SK-N-SH treated with all-trans-retinoic acid at 6 μM for 48 hours (cell line): Measurements from ENCODE around the gene CMIP.

ENCODE experiments used
- ARNTL ChIP-seq: fragments of 450-650 bp; formaldehyde crosslinking; IDR thresholded peaks from 2 replicates; pipeline ENCODE4 v1.5.0; 2020; ENCODE audit warnings: low read depth, mild to moderate bottlenecking, moderate library complexity, borderline replicate concordance
- CSDC2 ChIP-seq: fragments of 250-450 bp; sonication (Bioruptor Pico); IDR thresholded peaks from 2 replicates; pipeline ENCODE4 v1.5.0; 2020; ENCODE audit warnings: mild to moderate bottlenecking, moderate library complexity
- PPARA ChIP-seq: fragments of 250-450 bp; sonication (Bioruptor Pico); IDR thresholded peaks from 2 replicates; pipeline ENCODE4 v1.5.0; 2020; ENCODE audit warnings: mild to moderate bottlenecking, borderline replicate concordance
- SNAI2 ChIP-seq: fragments of 250-450 bp; sonication (Bioruptor Pico); IDR thresholded peaks from 2 replicates; pipeline ENCODE4 v1.5.0; 2020; ENCODE audit warnings: mild to moderate bottlenecking, moderate library complexity
- TOX ChIP-seq: fragments of 250-450 bp; sonication (Bioruptor Pico); IDR thresholded peaks from 2 replicates; pipeline ENCODE4 v1.8.0; 2021; ENCODE audit warnings: mild to moderate bottlenecking, moderate library complexity, borderline replicate concordance
- ZNF8 ChIP-seq: fragments of 450-650 bp; formaldehyde crosslinking; IDR thresholded peaks from 2 replicates; pipeline ENCODE4 v1.5.0; 2020; ENCODE audit warnings: mild to moderate bottlenecking, moderate library complexity
- TF ChIP-seq, protein P1 (sequence below): fragments of 250-450 bp; sonication (Bioruptor Pico); IDR thresholded peaks from 2 replicates; pipeline ENCODE4 v1.8.0; 2020; ENCODE audit warnings: mild to moderate bottlenecking, moderate library complexity, borderline replicate concordance
- TF ChIP-seq, protein P2 (sequence below): fragments of 250-450 bp; sonication (Bioruptor Pico); IDR thresholded peaks from 2 replicates; pipeline ENCODE4 v1.5.1; 2021; ENCODE audit warnings: mild to moderate bottlenecking, moderate library complexity

DNA sequence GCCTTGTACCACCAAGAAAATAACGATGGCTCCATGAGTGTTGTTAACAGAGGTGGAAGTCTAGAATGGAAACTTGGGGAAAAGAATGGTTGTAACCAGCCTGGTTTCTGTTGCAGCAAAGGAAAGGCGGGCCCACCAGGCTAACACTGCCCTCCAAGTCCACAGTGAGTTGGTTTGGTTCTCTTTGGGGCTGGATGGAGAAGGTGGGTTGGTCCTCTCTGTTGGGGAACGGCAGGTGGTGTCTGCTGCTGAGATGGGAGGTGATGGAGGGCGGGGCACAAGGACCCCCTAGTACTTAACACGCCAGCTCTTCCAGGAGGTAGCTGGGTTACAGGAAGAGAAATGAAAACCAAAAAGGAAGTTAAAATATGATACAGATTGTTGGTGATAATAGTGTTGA is 257.9 kb downstream of the CMIP start:
- TF ChIP-seq, protein P1, sequence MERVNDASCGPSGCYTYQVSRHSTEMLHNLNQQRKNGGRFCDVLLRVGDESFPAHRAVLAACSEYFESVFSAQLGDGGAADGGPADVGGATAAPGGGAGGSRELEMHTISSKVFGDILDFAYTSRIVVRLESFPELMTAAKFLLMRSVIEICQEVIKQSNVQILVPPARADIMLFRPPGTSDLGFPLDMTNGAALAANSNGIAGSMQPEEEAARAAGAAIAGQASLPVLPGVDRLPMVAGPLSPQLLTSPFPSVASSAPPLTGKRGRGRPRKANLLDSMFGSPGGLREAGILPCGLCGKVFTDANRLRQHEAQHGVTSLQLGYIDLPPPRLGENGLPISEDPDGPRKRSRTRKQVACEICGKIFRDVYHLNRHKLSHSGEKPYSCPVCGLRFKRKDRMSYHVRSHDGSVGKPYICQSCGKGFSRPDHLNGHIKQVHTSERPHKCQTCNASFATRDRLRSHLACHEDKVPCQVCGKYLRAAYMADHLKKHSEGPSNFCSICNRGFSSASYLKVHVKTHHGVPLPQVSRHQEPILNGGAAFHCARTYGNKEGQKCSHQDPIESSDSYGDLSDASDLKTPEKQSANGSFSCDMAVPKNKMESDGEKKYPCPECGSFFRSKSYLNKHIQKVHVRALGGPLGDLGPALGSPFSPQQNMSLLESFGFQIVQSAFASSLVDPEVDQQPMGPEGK (CRISPR knock-in tag): no peak
- TF ChIP-seq PPARA: no peak
- TF ChIP-seq CSDC2 (CRISPR knock-in tag): no peak
- no peak for TF ChIP-seq ARNTL
- no peak for TF ChIP-seq SNAI2 (CRISPR knock-in tag)
- no peak for TF ChIP-seq TOX
- TF ChIP-seq, protein P2, sequence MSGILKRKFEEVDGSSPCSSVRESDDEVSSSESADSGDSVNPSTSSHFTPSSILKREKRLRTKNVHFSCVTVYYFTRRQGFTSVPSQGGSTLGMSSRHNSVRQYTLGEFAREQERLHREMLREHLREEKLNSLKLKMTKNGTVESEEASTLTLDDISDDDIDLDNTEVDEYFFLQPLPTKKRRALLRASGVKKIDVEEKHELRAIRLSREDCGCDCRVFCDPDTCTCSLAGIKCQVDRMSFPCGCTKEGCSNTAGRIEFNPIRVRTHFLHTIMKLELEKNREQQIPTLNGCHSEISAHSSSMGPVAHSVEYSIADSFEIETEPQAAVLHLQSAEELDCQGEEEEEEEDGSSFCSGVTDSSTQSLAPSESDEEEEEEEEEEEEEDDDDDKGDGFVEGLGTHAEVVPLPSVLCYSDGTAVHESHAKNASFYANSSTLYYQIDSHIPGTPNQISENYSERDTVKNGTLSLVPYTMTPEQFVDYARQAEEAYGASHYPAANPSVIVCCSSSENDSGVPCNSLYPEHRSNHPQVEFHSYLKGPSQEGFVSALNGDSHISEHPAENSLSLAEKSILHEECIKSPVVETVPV (CRISPR knock-in tag): no peak
- TF ChIP-seq ZNF8 (CRISPR knock-in tag): no peak
